Astrocyte of the hippocampus (primary cell): Measurements from ENCODE around the gene CCT8L2.
"Not testable (repeated sequence)": the region's sequence is repeated elsewhere in the genome, so short reads cannot be mapped to it uniquely, and the experiment has no call there.

Source experiments
- DNase-seq: peaks from one replicate; pipeline ENCODE4 v3.0.0; 2011; ENCODE audit warnings: low read depth, low spot score

The CCT8L2 gene, protein sequence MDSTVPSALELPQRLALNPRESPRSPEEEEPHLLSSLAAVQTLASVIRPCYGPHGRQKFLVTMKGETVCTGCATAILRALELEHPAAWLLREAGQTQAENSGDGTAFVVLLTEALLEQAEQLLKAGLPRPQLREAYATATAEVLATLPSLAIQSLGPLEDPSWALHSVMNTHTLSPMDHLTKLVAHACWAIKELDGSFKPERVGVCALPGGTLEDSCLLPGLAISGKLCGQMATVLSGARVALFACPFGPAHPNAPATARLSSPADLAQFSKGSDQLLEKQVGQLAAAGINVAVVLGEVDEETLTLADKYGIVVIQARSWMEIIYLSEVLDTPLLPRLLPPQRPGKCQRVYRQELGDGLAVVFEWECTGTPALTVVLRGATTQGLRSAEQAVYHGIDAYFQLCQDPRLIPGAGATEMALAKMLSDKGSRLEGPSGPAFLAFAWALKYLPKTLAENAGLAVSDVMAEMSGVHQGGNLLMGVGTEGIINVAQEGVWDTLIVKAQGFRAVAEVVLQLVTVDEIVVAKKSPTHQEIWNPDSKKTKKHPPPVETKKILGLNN

DNA sequence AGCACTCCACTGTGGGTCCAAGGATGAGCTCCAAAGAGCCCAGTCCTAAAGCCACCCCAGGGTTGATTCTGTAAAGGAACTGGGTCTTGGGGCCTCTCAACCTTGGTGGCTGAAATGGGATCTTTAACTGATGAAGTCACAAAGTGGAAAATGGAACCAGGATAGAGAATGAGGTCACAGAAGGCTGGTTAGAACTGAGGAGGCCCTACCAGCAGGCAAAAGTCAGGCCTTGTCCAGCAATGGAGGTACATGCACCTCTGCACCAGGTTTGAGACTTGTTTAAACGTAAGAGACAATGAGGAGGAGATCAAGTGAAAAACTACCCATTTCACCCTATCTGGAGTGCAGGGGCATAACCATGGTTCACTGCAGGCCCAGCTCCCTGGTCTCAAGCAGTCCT, at the start of gene CCT8L2:
Gene CCT8L2 (minus strand): TSS at position 101 of the 400 bp plus-strand sequence. CDS start 260 bp downstream, outside the sequence.
- DNase-seq = not testable (repeated sequence)

DNA sequence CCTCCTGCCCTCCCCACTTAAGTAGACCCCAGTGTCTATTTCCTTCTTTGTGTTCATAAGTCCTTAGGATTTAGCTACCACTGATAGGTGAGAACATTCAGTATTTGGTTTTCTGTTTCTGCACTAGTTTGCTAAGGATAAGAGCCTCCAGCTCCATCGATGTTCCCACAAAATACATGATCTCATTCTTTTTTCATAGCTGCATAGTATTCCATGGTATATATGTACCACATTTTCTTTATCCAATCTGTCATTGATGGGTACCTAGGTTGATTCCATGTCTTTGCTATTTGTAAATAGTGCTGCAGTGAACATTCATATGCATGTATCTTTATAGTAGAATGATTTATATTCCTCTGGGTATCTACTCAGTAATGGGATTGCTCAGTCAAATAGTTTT, 42.8 kb upstream of the CCT8L2 start:
- not testable (repeated sequence) for DNase-seq

DNA sequence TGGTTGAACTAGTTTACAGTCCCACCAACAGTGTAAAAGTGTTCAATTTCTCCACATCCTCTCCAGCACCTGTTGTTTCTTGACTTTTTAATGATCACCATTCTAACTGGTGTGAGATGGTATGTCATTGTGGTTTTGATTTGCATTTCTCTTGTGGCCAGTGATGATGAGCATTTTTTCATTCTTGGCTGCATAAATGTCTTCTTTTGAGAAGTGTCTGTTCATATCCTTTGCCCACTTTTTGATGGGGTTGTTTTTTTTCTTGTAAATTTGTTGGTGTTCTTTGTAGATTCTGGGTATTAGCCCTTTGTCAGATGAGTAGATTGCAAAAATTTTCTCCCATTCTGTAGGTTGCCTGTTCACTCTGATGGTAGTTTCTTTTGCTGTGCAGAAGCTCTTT, 41.5 kb upstream of the CCT8L2 start:
- DNase-seq = not testable (repeated sequence)

DNA sequence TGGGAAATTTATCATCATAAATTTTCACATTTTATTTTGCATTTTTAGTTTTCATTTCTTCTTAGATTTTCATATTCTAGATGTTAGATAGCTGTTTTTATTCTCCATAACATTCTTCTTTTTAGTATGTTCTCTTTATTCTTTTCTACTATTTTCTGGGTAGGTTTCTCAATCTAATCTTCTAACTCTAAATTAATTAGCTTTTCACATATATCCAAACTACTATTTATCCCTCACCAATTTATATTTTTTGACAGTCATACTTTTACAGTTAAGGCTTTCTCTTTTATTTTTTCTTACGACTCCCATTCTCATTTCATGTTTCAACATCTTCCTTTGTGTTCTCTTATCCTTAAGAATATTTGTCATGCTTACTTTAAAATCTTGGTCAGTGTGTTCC, 35.9 kb upstream of the CCT8L2 start:
- DNase-seq = not testable (repeated sequence)

DNA sequence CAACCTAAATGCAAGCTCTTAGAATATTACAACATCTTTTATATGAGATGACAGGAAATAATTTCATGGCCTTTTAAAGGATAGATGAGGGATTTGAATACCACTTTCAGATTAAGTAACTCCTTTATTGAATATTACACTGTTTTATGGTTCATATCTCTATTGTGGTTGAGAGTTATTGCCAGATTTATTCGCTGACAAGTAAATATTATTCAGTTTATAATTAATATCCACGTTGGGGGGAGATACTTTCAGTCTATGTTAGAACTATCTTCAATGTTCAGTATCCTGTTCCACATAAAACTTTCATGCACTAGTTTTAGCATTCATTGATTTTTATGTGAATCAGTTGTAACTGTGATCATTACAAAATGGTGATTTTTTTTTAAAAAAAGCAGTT, 32.4 kb upstream of the CCT8L2 start:
- DNase-seq = not testable (repeated sequence)

DNA sequence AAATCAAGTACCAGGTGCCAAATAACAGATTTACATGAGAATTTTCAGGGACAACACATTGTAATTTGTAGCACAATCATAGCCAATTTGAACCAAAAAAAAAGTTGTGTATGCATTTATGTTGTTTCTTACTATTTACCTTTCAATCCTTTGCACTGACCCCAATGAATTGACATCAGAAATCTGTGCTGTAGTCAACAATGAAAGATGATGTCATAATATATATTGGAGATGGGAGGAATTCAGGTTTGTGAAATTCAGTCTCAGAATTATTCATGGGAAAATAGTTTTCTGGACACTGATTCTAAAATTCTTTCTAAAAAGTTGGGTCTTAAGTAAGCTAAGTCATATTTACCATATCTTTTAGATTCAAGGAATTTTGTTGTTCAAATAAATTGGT, 31.0 kb upstream of the CCT8L2 start:
- DNase-seq = not testable (repeated sequence)

DNA sequence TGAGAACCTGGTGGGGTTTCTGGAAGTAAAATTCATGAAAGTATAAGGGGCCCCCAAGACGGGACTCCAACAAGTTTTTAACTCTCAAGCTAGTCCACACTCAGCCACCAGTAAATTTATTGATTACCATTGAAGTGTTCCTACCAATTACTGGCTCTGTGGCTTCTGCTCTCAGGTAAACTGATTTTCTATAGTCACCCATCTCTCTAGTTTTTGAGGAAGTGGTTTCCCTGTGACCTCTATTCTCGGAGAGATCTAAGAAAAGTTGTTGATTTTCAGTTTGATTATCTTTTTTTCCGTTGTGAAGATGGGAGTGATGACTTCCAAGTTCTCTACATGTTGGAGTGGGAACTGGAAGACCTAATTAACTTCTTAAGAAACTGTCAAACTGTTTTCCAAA, 24.9 kb upstream of the CCT8L2 start:
- DNase-seq = not testable (repeated sequence)

DNA sequence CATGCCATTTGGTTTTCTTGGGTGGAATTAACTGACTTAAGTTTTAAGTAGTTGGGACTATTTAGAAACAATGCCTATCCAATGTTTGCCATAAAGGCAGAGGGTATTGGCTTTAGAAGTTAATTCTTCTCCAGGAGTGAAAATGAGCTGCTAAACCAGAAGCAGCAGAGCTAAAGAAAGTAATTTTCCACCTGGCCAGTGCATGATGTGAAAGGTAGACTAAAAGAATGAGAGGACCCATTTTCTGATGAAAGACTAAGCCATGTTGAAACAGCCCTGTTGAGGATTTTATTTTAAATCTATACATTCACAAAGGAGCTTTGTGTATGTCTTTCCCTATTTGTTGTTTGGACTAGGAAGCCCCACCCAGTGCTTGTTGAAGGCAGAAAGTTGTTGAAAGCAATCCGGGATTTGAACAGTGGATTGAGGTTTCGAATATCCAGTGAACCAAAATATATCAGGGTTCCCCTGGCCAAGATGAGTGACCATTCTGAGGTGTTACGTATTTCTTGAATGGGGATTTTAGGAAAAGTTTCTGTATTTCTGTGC, 23.9 kb upstream of the CCT8L2 start:
- not testable (repeated sequence) for DNase-seq

DNA sequence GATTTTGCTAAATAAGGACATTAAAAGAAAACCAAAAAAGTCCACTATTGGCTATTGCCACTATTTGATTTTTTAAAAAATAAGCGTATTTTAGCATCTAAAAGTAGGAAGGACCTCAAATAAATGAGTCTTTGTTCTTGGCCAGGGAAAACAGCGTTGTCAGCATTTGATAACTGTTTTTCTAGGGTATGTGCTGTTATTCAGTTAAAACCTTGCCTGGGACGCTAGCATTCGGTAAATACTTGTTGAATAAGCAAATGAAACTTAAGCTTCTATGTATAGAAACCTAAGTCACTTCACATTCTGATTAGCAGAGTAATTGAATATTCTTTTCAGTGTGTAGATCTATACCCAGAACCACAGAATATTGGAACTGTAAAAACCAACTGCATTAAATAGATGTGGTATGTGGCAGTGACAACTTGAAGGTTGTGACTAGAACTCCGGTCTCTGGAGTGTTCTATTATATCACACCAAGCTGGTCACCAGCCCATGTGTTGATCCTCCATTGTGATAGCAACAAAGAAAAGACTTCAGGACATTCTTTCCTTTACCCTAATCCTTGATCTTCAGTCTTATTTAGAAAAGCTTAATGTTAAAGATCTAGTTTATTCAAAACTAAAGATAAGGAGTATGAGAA, 23.1 kb upstream of the CCT8L2 start:
- DNase-seq = not testable (repeated sequence)

DNA sequence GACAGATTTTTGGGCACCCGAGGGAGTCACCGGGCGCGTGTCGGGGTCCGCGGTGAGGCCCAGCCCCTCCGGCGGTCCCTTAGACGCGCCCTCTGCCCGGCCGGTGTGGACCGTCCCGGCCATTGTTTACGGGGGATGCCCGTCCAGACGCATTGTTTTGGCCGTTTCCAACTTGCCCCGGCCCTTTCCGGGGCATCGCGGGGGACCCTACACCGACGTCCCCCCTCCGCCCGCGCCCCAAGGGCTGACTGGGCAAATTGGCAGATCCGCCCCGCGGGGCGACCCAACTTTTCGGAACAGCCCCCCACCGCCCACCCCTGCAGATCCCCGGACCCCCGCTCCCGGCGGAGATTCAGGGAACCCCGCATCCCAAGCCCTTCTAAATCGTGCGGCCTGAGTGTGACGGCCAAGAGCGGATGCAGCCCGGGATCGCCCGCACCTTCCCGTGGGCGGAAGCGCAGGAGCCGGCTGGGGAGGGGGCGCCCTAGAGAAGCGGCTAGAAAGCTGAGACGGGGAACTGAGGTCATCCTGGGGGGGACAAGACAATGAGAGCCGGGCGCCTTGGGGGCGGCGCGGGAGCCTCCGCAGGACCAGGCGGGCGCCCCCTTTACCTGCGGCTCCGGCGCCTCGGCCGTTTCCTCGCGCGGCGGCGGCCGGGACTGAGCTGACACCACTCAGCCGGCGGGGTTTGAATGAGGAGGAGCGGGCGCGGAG, 17.1 kb upstream of the CCT8L2 start:
- no peak for DNase-seq

DNA sequence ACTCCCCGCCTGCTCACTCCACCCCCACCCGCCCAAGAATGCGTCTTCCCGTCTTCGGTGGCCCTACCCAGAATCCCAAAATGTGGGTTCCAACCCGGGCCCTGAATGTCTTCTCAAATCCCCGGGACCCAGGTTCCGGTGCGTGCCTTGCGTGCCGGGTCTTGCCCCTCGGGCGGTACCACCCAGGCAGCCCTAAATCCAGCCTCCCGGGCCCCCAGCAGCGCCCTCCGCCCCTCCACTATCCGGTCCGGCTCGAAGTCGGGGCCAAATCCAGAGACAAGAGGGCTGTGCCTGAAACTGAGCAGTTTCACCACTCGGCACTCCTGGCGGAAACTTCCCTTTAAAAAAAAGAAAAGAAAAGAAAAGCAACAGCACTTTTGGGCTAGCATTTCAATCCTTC, 16.3 kb upstream of the CCT8L2 start:
- DNase-seq = no peak

DNA sequence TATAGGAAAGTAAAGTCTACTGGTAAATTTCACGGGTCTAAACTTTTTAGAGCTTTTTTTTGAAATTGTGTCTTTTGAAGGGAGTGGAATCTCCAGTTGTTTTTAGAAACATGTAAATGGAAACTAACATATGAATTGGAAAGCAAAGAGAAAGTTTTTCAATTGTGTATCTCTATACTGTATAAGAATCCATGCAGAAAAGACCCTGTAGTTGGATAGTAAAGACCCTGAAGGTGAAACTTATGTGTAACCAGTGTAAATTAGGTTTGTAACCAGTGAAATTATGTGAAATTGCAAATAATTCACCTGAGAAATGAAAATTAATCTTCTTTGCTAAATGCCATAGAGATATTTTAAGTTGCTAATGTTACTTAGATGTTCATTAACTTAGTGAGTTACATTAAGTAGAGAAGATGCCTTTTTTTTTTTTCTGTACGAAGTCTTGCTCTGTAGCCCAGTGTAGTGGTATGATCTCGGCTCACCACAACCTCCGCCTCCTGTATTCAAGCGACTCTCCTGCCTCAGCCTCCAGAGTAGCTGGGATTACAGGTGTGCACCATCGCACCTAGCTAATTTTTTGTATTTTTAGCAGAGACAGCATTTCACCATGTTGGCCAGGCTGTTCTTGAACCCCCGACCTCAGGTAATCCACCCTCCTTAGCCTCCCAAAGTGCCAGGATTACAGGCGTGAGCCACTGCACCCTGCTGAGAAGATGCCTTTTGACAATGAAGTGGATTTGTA, 11.8 kb upstream of the CCT8L2 start:
- not testable (repeated sequence) for DNase-seq

DNA sequence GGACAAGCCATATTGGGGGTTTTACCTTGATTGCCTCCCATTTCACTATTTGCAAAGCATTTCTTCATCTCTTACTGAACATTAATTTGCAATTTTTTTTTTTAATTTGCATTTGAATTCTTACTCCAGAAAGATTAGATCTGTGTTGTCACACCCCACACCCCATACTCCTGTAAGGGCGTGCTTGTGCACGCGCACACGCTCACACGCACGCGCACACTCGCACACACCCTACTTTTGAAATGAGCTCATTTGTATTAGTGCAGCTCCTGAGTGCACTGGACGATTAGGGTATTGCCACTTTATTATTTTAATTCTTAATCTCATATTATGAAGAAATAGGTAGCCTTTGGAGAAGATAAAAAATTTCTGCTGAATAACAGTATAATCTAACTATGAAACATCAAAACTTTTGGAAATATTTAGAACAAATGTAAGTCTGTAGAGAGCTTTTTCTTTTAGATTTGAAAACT, 11.2 kb upstream of the CCT8L2 start:
- DNase-seq = not testable (repeated sequence)

DNA sequence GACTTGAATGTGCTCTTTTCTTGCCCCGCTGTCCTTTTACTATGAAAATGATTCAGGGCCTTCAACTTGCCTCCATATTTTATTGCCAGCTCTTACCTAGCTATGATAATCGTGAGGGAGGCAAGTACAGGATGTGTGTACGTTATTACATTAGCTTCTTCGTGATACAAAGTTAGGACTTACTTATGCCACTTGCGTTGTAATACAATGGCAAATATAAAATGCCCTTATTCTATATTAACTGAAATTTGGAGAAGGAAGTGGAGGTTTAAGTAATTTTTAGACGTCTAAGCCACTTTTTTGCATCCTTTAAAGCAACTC, 10.8 kb upstream of the CCT8L2 start:
- DNase-seq = no peak

DNA sequence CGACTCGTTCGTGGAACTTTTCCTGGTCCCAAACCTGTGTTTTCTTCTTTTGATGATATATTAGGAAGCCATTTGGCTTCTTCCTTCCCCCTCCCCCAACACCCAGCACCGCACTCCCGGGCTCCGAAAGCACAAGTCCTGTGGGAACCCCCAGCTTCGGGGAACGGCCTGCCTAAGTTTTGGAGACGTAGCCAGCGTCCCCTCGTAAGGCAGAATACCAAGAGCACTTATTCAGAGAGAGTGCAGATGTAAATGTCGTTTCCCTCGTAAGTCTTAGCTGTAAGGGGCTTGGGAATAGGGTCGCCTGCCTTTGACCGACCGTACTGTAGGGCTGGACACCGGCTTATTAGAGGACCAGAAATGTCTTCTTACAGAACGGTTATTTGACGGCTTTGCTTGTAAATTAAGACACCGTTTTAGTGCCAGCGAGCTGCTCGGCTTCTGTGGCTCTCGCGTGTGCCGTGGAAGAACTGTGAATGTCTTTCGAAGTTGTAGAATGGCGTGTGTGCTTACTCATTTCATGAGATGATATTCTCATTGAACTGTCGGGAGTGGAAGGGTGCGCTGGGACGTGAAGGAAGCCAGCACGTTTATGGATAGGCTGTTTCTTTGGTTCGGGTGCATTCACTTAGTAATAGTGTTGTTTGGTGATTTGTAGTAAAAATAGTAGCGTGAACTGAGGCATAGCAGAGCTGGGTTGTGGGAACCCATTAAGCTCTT, 10.3 kb upstream of the CCT8L2 start:
- not testable (repeated sequence) for DNase-seq

DNA sequence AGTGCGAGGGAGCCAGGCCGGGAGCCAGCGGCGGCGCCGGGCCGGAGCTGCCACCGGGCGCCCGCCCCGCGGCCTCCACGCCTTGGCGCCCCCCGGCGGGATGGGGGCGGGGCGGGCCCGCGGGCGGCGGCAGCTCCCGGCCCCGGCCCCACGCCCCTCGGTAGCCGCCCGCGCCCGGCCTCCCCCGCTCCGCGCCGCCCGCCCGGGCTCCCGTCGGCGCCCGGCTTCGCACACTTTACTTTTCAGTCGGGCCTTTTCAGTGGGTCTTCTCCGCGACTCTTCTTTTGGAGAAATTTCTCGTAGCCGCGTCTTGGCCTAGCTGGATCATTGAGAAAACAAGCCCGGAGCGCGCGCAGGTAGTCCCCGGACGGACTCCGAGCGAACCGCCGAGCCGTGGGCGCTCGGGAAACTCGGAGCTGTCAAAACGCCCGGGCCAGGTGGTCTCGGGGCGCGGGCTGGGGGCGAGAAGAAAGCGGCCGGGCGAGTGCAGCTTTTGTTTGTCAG, 9.7 kb upstream of the CCT8L2 start:
- not testable (repeated sequence) for DNase-seq

DNA sequence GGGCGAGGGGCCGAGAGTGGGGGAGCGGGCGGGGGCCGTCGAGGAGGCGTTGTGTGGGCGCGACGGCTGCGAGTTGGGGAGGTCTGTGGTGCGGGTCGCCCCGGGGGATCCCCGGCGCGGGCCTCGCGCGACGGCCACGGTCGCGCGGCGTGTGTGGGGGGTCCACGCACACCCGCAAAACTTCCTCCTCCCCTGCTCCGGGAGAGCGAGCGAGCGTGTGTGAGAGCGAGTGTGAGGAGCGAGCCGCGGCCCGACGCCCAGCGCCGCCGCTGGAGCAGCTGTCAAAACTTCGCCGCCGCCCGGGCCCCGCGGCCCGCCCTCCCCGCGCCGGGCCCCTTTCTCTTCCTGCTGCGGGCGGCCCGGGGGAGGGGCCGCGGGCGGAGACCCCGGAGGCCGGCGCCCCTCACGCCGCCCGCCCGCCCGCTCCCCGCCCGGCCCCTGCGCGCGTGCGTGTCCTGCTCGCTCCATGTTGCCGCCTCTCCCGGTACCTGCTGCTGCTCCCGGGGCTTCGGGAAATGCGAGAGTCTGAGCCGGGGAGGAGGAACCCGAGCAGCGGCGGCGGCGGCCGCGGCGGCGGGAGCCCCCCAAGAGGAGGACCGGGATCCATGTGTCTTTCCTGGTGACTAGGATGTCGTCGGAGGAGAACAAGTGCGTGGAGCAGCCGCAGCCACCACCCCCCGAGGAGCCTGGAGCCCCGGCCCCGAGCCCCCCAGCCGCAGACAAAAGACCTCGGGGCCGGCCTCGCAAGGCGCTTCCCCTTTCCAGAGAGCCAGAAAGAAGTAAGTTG, 9.0 kb upstream of the CCT8L2 start:
- DNase-seq = no peak

DNA sequence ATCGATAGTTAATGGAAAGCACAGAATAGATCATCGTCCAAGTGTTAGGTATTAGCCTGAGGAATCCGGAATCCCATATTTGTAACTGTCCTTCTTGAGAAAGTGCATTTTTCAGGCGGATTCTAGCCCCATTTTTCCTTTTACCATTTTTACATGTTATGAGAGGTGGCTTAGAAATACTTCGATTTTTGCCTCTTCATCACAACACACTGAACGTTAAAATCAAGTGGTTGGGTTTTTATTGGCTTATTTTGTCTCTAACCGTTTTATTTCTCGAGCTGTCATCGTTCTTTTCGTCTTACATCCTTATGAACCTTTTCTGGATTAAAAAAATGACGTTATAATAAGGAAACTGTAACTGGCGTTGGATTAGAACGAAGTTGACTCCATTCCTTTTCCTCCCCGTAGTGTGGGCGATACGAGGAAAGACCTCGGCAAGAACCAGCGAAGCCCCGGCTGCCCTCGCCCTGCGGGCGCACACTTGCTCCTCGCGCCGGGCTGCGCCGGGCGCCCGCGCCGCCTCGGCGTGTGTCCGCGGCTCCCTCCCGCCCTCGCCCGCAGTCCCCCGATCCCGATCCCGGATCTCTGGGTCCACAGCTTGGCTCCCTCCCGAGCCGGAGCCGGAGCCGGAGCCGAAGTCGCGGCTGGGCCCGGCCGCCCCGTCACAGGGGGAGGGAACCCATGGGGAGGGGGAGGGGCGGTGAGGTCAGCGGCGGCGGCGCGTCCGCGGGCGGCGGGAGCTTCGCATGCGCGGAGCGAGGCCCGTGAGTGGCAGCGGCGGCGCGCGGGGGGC, 8.2 kb upstream of the CCT8L2 start:
- not testable (repeated sequence) for DNase-seq

DNA sequence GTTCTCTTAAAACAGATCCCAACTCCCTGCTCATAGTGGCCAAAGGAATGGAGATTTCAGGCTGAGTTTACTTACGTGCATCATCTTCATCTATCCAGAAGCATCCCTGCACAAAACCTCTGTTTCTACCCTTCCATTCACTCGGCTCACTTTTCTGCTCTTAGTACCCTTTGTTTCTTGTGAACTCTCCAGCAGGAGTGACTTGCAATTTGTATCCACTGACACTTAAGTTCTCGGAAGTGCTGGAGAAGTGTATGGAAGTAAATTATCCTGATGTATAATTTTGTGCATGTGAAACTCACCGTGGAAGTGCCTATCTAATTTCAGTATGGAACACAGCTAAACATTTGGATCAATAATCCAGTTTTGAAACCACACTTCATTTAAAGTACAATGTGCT, 7.0 kb upstream of the CCT8L2 start:
- DNase-seq = not testable (repeated sequence)
